DOHH2 (cell line): ENCODE results near the gene RAP1GAP.

Experiments
- EZH2phosphoT487 ChIP-seq: fragments of 200-600 bp; sonication (generic); IDR thresholded peaks from 2 replicates; pipeline ENCODE4 v1.6.1; 2017; ENCODE audit warnings: borderline replicate concordance, mild to moderate bottlenecking, antibody characterized with exemption, low read length, moderate library complexity, mixed read lengths
- TF ChIP-seq, protein P1 (sequence below): fragments of 200-600 bp; sonication (generic); IDR thresholded peaks from one replicate; pipeline ENCODE4 v1.5.1; 2014; ENCODE audit warnings: antibody characterized with exemption, mild to moderate bottlenecking, low read depth, low read length; ENCODE audit not compliant: poor library complexity, severe bottlenecking

- TF ChIP-seq, protein P1, sequence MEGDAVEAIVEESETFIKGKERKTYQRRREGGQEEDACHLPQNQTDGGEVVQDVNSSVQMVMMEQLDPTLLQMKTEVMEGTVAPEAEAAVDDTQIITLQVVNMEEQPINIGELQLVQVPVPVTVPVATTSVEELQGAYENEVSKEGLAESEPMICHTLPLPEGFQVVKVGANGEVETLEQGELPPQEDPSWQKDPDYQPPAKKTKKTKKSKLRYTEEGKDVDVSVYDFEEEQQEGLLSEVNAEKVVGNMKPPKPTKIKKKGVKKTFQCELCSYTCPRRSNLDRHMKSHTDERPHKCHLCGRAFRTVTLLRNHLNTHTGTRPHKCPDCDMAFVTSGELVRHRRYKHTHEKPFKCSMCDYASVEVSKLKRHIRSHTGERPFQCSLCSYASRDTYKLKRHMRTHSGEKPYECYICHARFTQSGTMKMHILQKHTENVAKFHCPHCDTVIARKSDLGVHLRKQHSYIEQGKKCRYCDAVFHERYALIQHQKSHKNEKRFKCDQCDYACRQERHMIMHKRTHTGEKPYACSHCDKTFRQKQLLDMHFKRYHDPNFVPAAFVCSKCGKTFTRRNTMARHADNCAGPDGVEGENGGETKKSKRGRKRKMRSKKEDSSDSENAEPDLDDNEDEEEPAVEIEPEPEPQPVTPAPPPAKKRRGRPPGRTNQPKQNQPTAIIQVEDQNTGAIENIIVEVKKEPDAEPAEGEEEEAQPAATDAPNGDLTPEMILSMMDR = no peak
- no peak for TF ChIP-seq EZH2phosphoT487
Measured at GRCh38 chr1:21716169-21716568, 47.0 kb upstream of the RAP1GAP start.
